GM21786 (cell line): Measurements from ENCODE around the gene TUBGCP2.

Experiments
- ATAC-seq: cut with Tn5 transposase; IDR thresholded peaks from one replicate; pipeline ENCODE4 v1.9.1; 2021; ENCODE audit not compliant: unreplicated experiment

TUBGCP2 gene

DNA sequence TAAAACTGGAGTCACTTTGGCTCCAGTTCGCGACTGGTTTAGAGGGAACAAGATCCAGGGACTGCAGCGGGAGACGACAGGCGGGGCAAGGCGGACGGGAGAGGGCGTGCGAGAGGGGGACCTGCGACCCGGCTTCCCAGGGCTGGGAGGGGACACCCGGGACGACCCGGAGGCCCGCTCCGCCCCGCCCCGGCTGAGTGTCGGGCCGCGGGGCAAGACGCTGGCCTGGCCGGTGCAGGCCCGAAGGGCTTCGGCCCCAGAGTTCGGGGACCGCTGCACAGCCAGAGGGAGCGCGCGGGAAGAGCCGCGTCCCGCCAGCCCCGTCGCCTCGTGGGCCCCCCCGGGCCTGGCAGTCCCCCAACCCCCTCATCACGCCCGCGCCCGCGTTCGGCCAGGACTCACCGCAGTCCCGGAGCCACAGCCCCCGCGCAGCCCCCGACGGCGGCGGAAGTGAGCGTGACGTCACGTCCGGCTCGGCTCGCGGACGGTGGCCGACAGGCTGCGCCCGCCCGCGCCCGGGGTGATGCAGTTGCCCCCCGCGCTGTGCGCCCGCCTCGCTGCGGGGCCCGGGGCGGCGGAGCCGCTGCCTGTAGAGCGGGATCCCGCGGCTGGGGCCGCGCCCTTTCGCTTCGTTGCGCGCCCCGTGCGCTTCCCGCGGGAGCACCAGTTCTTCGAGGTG is at the start of gene TUBGCP2, which contains the start of gene ZNF511:
TUBGCP2 (minus strand) TSS at position 452 of the 679 bp plus-strand sequence. CDS start 5,931 bp downstream, outside the sequence.
ZNF511 (plus strand) TSS at position 494 of the 679 bp plus-strand sequence; CDS start at position 524, 30 bp downstream.
- peak; percentile 74 for ATAC-seq

DNA sequence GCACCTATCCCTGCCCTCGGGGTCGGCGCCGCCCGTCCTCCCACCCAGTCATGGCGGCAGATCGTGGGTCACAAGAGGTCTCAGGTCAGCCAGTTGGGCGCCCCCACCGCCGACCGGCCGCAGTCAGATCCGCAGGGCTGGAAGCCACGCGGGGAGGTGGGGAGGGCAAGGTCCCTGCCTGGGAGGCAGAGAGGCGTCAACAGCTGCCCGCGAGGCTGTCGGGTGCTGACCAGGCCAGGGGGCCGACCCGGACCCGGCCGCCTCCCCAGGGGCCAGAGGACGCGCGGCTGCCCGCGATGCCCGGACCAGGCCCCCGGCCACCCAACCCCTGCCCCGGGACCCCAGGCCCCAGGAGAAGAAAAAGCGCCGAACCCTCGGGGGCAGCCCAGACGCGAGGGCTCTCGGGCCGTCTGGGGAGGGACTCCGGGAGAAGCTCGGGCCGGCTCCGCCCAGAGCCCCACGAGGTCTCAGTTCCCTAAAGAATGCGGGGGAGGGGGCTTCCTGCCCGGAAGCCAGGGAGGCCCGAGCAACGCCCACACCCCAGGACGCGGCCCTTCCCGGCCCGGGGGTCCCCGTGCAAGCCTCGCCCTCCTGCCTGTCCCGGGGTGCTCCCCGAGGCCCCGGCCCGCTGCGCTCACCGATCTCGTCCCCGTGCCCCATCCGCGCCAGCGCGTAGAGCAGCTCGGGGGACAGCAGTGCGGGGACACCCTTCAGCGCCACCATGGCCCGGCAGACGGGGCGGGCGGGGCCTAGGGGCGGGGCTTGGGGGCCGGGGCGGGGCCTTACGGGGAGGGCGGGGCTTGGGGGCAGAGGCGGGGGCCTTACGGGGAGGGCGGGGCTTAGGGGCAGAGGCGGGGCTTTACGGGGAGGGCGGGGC is 48.9 kb upstream of the TUBGCP2 start, which contains the start of gene FUOM:
FUOM (minus strand) TSS at position 735 of the 877 bp plus-strand sequence; CDS start at position 723, 12 bp downstream.
- peak; percentile 67 for ATAC-seq

GRCh38 chr10:133356549-133357284 is 48.0 kb upstream of the TUBGCP2 start:
- ATAC-seq: no peak

DNA sequence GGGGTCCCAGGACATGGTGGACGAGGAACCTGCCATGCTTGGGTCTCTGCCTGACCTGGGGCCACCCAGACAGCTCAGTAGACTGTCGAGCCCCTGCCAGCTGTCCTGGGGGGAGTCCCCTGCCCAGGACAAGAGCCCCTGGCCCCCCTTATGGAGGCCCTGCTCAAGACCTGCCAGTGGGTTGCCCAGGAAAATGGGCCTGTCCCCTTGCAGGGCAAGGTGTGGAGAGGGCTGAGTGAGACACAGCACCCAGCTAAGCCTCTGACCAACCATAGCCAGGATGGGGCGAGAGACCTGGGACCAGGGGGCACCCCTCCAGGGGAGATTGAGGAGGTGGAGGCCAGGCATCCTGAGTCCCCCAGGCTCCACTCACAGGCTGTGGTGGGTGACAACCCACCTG is 47.3 kb upstream of the TUBGCP2 start:
- no peak for ATAC-seq

DNA sequence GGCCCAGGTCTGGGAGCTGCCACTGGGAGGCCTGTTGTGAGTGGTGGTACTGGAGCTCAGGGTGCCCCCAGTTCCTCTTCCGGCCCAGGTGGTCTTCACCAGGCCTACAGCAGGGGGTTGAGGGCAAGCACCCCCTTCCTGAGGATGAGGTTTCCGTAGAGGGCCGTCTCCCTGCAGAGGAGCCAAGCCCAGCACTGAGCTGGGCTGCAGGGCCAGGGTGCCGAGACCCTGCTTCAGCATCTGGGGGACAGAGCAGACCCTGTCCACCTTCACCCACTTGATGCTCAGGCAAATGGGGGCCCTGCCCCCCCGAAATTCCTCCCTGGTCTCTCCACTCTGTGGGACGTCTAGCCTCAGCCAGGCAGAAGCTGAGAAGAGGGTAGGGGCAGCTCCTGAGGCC is 46.6 kb upstream of the TUBGCP2 start:
- ATAC-seq: no peak

- ATAC-seq: no peak
Observed at GRCh38 chr10:133354672-133355240, 46.1 kb upstream of the TUBGCP2 start.

GRCh38 chr10:133353988-133354605 is 45.4 kb upstream of the TUBGCP2 start:
- ATAC-seq: no peak

DNA sequence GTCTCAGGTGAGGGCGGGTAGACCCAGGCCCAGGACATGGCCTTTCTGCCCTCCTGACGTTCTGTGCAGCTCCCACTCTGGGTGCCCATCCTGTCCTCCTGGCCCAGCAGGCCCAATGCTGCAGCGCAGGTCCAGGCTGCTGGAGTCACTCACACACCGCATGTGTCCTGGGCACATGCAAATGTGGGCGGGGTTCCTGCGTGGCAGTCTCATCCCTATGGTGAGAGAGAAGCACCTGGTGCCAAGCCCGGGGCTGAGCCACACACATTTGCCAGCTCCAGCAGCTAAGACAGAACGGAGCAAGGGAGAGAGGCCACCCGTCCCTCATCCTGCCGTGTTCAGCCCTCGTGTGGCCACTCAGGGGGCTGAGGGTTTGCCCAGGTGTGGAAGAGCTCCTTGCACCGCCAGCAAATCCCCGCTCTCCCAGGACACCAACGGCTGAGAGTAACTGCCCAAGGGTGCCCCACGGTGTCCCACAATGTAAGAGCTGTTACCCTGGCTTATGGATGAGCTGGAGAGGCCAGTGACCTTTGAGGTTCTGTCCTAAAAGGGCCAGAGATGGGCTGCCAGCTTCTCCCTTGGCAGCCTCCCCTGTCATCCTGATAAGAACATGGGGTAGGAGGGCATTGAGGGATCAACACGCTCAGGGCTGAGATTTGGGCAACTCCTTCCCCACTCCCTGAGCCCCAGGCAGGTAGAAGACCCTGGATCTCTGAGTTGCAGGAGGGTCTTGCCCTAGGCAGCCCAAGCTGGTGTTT is 44.7 kb upstream of the TUBGCP2 start:
- ATAC-seq: no peak

GRCh38 chr10:133351408-133352318 is 43.0 kb upstream of the TUBGCP2 start:
- ATAC-seq: no peak

GRCh38 chr10:133350950-133351329 is 42.3 kb upstream of the TUBGCP2 start:
- no peak for ATAC-seq

GRCh38 chr10:133350283-133350949 is 41.7 kb upstream of the TUBGCP2 start:
- no peak for ATAC-seq

DNA sequence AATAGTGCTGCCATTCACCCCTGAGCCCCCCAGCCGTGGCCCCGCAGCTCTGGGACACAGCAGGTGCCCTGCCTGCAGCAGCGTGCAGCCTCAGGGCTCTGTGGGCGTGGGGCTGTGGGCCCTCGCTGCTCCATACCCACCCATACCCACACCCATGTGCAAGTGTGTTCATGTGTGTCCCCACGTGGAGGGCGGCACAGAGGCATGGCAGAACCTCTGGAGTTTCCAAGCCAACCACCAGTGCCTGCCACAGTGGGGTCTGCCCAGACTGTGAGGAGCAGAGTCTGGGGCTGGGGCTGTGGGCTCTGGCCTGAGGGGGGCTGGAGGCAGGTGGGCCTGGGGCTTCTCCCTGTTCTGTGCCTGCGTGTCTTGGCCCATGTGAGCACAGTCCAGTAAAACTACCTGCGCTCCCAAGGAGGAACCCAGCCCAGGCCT is 40.9 kb upstream of the TUBGCP2 start:
- ATAC-seq: no peak

GRCh38 chr10:133349160-133349568 is 40.5 kb upstream of the TUBGCP2 start:
- no peak for ATAC-seq

GRCh38 chr10:133347710-133348517 is 39.2 kb upstream of the TUBGCP2 start:
- no peak for ATAC-seq

DNA sequence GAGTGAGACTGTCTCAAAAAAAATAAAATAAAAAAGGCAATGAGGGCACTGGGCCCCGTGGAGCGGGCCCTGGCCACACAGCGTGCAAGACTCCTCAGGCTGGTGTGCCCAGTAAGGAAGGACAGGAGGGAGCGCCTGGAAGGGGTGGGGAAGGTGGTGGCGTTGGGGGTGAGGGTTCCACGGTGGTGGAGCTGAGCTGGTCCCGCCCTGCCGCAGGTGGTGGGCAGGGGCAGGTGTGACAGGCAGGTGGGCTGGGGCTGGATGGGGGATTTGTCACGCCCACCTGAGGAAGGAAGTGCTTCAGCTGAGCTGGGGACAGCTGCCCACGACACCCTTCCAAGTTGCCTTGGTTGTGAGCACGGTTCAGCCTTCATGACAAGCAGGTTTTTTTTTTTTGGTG is 37.7 kb upstream of the TUBGCP2 start:
- no peak for ATAC-seq

GRCh38 chr10:133344236-133344635 is 35.6 kb upstream of the TUBGCP2 start:
- ATAC-seq: no peak

DNA sequence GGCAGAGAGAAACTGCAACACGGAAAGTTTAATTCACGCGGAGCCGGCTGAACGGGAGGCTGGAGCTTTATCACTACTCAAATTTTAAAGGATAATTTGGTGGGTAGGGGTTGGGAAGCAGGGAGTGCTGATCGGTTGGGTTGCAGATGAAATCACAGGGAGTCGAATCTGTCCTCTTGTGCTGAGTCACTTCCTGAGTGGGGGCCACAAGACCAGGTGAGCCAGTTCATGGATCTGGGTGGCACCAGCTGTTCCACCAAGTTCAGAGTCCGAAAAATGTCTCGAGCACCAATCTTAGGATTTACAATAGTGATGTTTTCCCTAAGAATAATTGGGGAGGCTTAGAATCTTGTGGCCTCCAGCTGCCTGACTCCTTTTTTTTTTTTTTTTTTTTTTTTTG is 34.9 kb upstream of the TUBGCP2 start:
- ATAC-seq: no peak
